ENCODE data around the gene UCP3. TPM values are rescaled to one million over a fixed set of nuclear protein-coding genes. Genes with fewer than 3 reads are reported as not detected.

The UCP3 gene
- total and polyA plus RNA-seq, 2 of the 8 experiments (the other 6 are each of a cell fraction or from before 2014, with no cell fraction given): 0.85 to 1.3 TPM

GRCh38 chr11:73998846-73999575 is 9.9 kb downstream of the UCP3 start:
- no peaks in the 10 kb centered on the region for H3K79me2 ChIP-seq (ENCODE audit: control insufficient read depth in 1 of 2, insufficient read depth in 2 of 2, low read length in 2 of 2)
- H3K79me1 ChIP-seq (ENCODE audit: low read depth, low read length): no peaks in the 10 kb centered on the region
- DNase-seq (ENCODE audit: low read depth in 1 of 2, low spot score in 2 of 2): no peak
- no peak overlapping the region for H4K8ac ChIP-seq (ENCODE audit: extremely low read depth, insufficient read depth, low read length)
- no peaks in the 10 kb centered on the region for H3K27me3 ChIP-seq (replicated peaks in 1 of 4; ENCODE audit: control insufficient read depth in 3 of 4, extremely low read depth in 1 of 4, insufficient read depth in 3 of 4, low read length in 3 of 4)
- H3K18ac ChIP-seq (ENCODE audit: extremely low read depth, low read length): no peak overlapping the region
- H3K4me1 ChIP-seq (replicated peaks in 1 of 4; ENCODE audit: control insufficient read depth in 3 of 4, insufficient read depth in 4 of 4, low read length in 3 of 4): no peaks in the 10 kb centered on the region; a peak in 1 of 7 replicates
- no peak overlapping the region for H3K4me2 ChIP-seq (ENCODE audit: insufficient read depth in 1 of 2, low read depth in 2 of 2, low read length in 2 of 2)
- no peak overlapping the region for H2BK20ac ChIP-seq (ENCODE audit: low read length)
- TF ChIP-seq TBP (IDR thresholded peaks at IDR 0.05; ENCODE audit: low read depth, low read length): no peak
- no peak for TF ChIP-seq GTF2F1 (IDR thresholded peaks at IDR 0.05; ENCODE audit: borderline replicate concordance, low read depth, low read length)
- TF ChIP-seq MAX (IDR thresholded peaks at IDR 0.05): no peak
- no peak for TF ChIP-seq NRF1 (IDR thresholded peaks at IDR 0.05; ENCODE audit: low read depth, low read length)
- no peak for TF ChIP-seq TAF1 (IDR thresholded peaks at IDR 0.05; ENCODE audit: low read depth, low read length)
- H2BK15ac ChIP-seq (ENCODE audit: low read length): no peak overlapping the region
- H3K14ac ChIP-seq (ENCODE audit: insufficient read length): no peak overlapping the region
- no peaks in the 10 kb centered on the region for H3K23me2 ChIP-seq (ENCODE audit: low read depth, low read length)
- H2BK12ac ChIP-seq (ENCODE audit: low read depth, low read length): no peak overlapping the region
- H2BK5ac ChIP-seq (ENCODE audit: low read depth, low read length): no peak overlapping the region
- no peak overlapping the region for H3K9ac ChIP-seq (replicated peaks in 1 of 4; ENCODE audit: extremely low read depth in 1 of 4, low read depth in 3 of 4, low read length in 3 of 4)
- no peaks in the 10 kb centered on the region for H4K20me1 ChIP-seq (replicated peaks in 1 of 2; ENCODE audit: control insufficient read depth in 1 of 2, insufficient read depth in 2 of 2, low read length in 2 of 2)
- POLR2A ChIA-PET (ENCODE audit: partially characterized antibody): interaction anchor here (2.3 kb wide), 1 partner anchor 16 kb away, joined by 11 read pairs; the partner anchor contains the start of gene UCP2
- CTCF ChIA-PET (ENCODE audit: partially characterized antibody): interaction anchor here (0.6 to 1.7 kb wide), 2 partner anchors 11 to 19 kb away, joined by 3 read pairs; no protein-coding TSS in a partner anchor
- H3K4me3 ChIP-seq (ENCODE audit: extremely low read depth in 1 of 4, insufficient read depth in 2 of 4, low read depth in 3 of 4, low read length in 4 of 4): no peak overlapping the region
- 87% methylated on average over 13 of the region's 13 CpGs; no CpG with 5 or more reads in 1 of the 2 experiments for WGBS, 2 experiments (ENCODE audit: extremely low coverage in 1 of 2, insufficient coverage in 1 of 2, insufficient read length in 1 of 2, insufficient replicate concordance in 2 of 2, low coverage in 1 of 2, low lambda C conversion rate in 2 of 2, missing lambda C conversion rate in 1 of 2)
- H3K36me3 ChIP-seq (ENCODE audit: control insufficient read depth in 2 of 4, insufficient read depth in 4 of 4, low read length in 3 of 4): no peaks in the 10 kb centered on the region; a peak in 2 of 8 replicates
- FAIRE-seq: no peak
- H3K56ac ChIP-seq (replicated peaks; ENCODE audit: insufficient read length, low read depth, low read length): no peak overlapping the region
- no peak overlapping the region for H2AK5ac ChIP-seq (ENCODE audit: low read depth, low read length)
- H2AFZ ChIP-seq (ENCODE audit: low read length): no peak overlapping the region
- no peak overlapping the region for H4K5ac ChIP-seq (ENCODE audit: insufficient read length, low read depth, low read length)
- H2BK120ac ChIP-seq (replicated peaks; ENCODE audit: low read depth, low read length): no peak overlapping the region
- H3K23ac ChIP-seq (ENCODE audit: insufficient read length): no peak overlapping the region
- H3K4ac ChIP-seq (replicated peaks; ENCODE audit: insufficient read length, low read depth, low read length): no peak overlapping the region
- H4K91ac ChIP-seq (replicated peaks; ENCODE audit: insufficient read length, low read length): no peak overlapping the region
- H3K9me3 ChIP-seq (ENCODE audit: insufficient read depth in 2 of 2, low read depth in 1 of 2, low read length in 1 of 2): no peaks in the 10 kb centered on the region
- H3K27ac ChIP-seq (ENCODE audit: low read depth, low read length): no peak overlapping the region

All from H1 (cell line).